Karpas-422 (cell line): ENCODE data around the gene RFX8. TPM values are rescaled to one million over a fixed set of nuclear protein-coding genes. Genes with fewer than 3 reads are reported as not detected.

Experiments used
- DNase-seq: peaks from one replicate; pipeline ENCODE4 v3.0.0-alpha.2; 2015
- H2AFZ ChIP-seq: fragments of 200-600 bp; sonication (generic); 2 replicates; pipeline ENCODE4 v1.6.1; 2014; ENCODE audit warnings: antibody characterized with exemption, low read length, mixed read lengths
- H3K27ac ChIP-seq: fragments of 200-600 bp; sonication (generic); 2 replicates; pipeline ENCODE4 v1.5.1; 2014; ENCODE audit warnings: mild to moderate bottlenecking, low read length, moderate library complexity
- H3K27me3 ChIP-seq: fragments of 200-600 bp; sonication (generic); 2 replicates; pipeline ENCODE4 v1.6.1; 2014; ENCODE audit warnings: low read length, mixed read lengths
- H3K36me3 ChIP-seq: fragments of 200-600 bp; sonication (generic); 2 replicates; pipeline ENCODE4 v1.6.1; 2014; ENCODE audit warnings: low read length, mixed read lengths; ENCODE audit not compliant: insufficient read depth
- H3K4me1 ChIP-seq: fragments of 200-600 bp; sonication (generic); 2 replicates; pipeline ENCODE4 v1.6.1; 2014; ENCODE audit warnings: mild to moderate bottlenecking, low read length, mixed read lengths
- H3K4me2 ChIP-seq: fragments of 200-600 bp; sonication (generic); 2 replicates; pipeline ENCODE4 v1.6.1; 2014; ENCODE audit warnings: low read length, low read depth, mild to moderate bottlenecking; ENCODE audit not compliant: poor library complexity, severe bottlenecking
- H3K4me3 ChIP-seq: fragments of 200-600 bp; sonication (generic); 2 replicates; pipeline ENCODE4 v1.5.1; 2014; ENCODE audit warnings: mild to moderate bottlenecking, antibody characterized with exemption, low read length, mixed read lengths
- H3K79me2 ChIP-seq: fragments of 200-600 bp; sonication (generic); 2 replicates; pipeline ENCODE4 v1.6.1; 2014; ENCODE audit warnings: mild to moderate bottlenecking, low read length, mixed read lengths
- H3K9ac ChIP-seq: fragments of 200-600 bp; sonication (generic); 2 replicates; pipeline ENCODE4 v1.6.0; 2014; ENCODE audit warnings: low read length
- H3K9me2 ChIP-seq: fragments of 200-600 bp; sonication (generic), shearing (Covaris generic); replicated peaks from 2 replicates; pipeline ENCODE4 v1.6.0; 2014; ENCODE audit warnings: mild to moderate bottlenecking, low read length, moderate library complexity; ENCODE audit not compliant: insufficient read depth
- H3K9me3 ChIP-seq: fragments of 300-700, 200-600 bp; sonication (generic); 2 replicates; pipeline ENCODE4 v1.6.1; 2014; ENCODE audit warnings: low read length, mixed read lengths
- H4K20me1 ChIP-seq: fragments of 200-600 bp; sonication (generic); 2 replicates; pipeline ENCODE4 v1.6.1; 2014; ENCODE audit warnings: mild to moderate bottlenecking, antibody characterized with exemption, low read length, low read depth; ENCODE audit not compliant: insufficient read depth
- total RNA-seq: library from RNA; depleted of rRNA; stranded (reverse); fragments of >200 nt; shearing (Covaris generic); gene quantifications from 2 replicates; pipeline ENCODE4 v1.2.3, GENCODE V29; 2014; ENCODE audit warnings: low replicate concordance

RFX8 gene
- total RNA-seq, 1 experiment from 2014 or later: not detected

DNA sequence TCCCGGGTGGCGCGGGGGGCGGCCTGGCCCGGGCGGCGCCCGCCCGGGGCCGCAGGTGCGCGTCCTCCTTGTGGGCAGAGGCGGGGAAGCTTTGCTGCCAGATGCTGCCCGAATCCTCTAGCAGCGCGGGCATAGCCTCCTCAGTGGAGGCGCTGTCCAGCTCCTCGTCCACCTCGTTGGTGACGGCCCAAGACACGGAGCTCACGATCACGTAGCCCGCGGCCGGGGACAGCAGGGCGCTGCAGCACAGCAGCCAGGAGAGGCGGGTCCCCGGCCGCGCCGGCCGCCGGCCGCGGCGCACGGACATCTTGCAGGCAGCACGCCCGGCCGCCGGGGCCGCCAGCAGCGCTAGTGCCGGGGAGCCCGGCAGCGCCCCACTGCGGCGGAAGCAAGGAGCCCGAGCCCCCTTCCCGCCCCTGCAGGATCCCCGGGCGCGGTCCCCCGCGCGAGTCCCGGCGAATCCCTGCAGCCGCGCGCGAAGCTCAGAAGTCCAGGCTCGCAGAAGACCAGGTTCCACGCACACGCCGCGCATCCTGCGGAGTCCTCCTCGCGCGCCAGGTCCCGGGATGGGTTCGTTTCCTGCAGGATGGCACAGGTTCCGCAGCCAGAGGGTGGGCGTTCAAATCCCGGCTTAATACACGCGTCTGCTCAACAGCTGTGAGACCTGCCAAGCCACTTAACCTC lies 87.6 kb downstream of the RFX8 start, which contains the start of gene CREG2:
Gene CREG2 (minus strand): TSS at position 353 of the 684 bp plus-strand sequence. CDS start 46 bp downstream, at position 307.
- Histone ChIP-seq H3K9me2 (no peaks in the 10 kb centered on the region), H3K9ac (no peak within 1 kb of the TSS), H3K27me3 (no peaks in the 10 kb centered on the region), H3K4me1 (no peaks in the 10 kb centered on the region), H3K4me3 (no peak within 1 kb of the TSS), H3K79me2 (no peaks in the 10 kb centered on the region), H2AFZ (no peak within 1 kb of the TSS), H3K27ac (no peak within 1 kb of the TSS), H4K20me1 (no peaks in the 10 kb centered on the region), H3K36me3 (no peaks in the 10 kb centered on the region), H3K9me3 (no peaks in the 10 kb centered on the region), H3K4me2 (no peak within 1 kb of the TSS)
- no peak for DNase-seq

DNA sequence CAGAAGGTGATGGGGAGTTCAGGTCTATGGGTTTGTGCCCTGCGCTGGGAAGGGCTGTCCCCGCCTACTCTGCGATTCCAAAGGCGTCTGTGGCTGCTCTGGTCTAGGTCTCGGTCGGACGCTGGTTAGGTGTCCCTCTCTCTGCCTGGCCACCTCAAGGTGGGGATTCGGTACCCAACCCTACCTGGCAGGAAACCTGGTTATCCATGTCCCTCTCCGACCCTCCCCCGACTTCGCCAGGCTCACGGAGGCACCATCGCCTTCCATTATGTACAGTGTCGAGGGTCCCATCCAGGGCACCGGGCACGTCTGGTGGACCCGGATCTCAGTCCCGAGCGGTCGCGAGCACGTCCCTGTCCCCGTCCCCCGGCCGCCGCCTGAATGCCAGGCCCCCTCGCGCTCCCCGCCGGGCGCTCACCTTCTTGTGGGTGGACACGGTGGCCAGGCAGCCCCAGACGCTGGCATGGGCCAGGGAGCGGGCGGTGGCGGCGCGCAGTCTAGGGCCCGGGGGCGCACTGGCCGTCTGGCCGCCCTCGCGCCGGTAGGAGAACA lies 88.2 kb downstream of the RFX8 start:
- Histone ChIP-seq H3K27ac (no peak overlapping the region), H4K20me1 (no peaks in the 10 kb centered on the region), H3K4me1 (no peaks in the 10 kb centered on the region), H3K9me3 (no peaks in the 10 kb centered on the region), H3K4me3 (no peak overlapping the region), H3K4me2 (no peak overlapping the region), H3K9me2 (no peaks in the 10 kb centered on the region), H3K79me2 (no peaks in the 10 kb centered on the region), H3K9ac (no peak overlapping the region), H3K36me3 (no peaks in the 10 kb centered on the region), H2AFZ (no peak overlapping the region), H3K27me3 (no peaks in the 10 kb centered on the region)
- no peak for DNase-seq

DNA sequence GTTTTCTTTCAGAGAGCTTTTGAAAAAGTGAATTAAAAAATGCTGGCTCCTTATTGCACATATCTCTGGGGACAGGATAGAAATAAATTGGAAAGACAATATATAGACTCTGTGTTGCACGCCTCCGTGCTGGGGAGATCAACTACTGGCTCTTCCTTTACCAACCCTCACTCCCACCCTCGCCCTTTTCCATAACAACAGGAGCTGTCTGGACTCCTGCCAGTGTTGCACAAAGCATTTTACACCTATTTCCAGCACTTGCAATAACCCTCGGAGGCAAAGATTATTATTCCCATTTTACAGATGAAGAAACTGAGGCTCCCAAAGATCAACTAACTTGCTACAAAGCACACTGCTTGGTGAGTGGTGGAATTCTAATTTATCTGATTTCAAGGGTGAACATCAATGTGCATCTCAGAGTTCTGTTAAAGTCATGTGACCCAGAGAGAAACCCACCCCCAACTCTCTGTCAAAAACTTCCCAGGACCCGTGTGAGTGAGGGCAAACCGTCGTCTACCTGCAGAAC lies 91.8 kb downstream of the RFX8 start:
- Histone ChIP-seq H3K4me1 (no peaks in the 10 kb centered on the region), H4K20me1 (no peaks in the 10 kb centered on the region), H3K9me2 (no peaks in the 10 kb centered on the region), H3K9ac (no peak overlapping the region), H3K36me3 (no peaks in the 10 kb centered on the region), H3K79me2 (no peaks in the 10 kb centered on the region), H3K4me2 (no peak overlapping the region), H3K4me3 (no peak overlapping the region), H3K27ac (no peak overlapping the region), H3K27me3 (no peaks in the 10 kb centered on the region), H3K9me3 (no peaks in the 10 kb centered on the region), H2AFZ (no peak overlapping the region)
- DNase-seq: no peak

DNA sequence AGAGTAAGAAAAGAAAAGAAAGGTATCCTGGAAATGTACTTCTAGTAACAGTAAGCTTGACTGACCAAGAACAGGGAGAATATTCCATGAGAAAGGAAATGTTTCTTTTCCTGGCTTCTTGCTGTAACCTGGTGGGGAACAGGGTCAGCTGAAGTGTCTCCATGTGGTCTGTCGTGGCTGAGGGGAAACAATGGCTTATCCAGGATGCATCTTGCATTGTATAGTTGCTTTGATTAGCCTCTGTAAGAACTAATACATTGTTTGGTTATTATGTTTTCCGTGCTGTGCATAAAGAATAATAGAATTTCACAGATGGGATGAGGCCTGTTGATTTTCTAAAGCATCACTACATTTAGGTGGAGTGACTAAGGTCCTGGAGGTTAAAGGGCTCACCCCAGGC lies 92.5 kb downstream of the RFX8 start:
- no peaks in the 10 kb centered on the region for H4K20me1 ChIP-seq
- H3K27ac ChIP-seq: no peak overlapping the region
- DNase-seq: no peak
- H2AFZ ChIP-seq: no peak overlapping the region
- H3K27me3 ChIP-seq: no peaks in the 10 kb centered on the region
- no peak overlapping the region for H3K4me3 ChIP-seq
- H3K4me1 ChIP-seq: no peaks in the 10 kb centered on the region
- no peaks in the 10 kb centered on the region for H3K9me3 ChIP-seq
- H3K9ac ChIP-seq: no peak overlapping the region
- no peak overlapping the region for H3K4me2 ChIP-seq
- H3K36me3 ChIP-seq: no peaks in the 10 kb centered on the region
- H3K9me2 ChIP-seq: no peaks in the 10 kb centered on the region
- no peaks in the 10 kb centered on the region for H3K79me2 ChIP-seq

DNA sequence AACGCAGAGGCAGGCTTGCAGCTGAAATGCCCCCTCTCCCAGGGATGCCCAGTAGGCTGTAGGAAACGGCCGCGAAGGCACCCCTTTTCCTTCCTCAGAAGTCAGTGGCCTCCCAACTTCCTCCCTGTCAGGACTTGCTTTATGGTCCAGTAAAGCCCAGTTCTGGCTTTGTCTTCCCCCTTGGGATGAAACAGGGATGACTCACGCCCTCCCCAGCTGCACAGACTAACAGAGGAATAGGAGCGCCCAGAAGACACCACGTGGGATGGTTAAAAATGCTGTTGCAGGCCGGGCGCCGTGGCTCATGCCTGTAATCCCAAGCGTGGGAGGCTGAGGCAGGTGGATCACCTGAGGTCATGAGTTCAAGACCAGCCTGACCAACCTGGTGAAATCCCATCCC lies 94.5 kb downstream of the RFX8 start:
- no peak for DNase-seq
- no peaks in the 10 kb centered on the region for H4K20me1 ChIP-seq
- no peaks in the 10 kb centered on the region for H3K27me3 ChIP-seq
- H3K36me3 ChIP-seq: no peaks in the 10 kb centered on the region
- no peak overlapping the region for H2AFZ ChIP-seq
- no peaks in the 10 kb centered on the region for H3K79me2 ChIP-seq
- no peak overlapping the region for H3K9ac ChIP-seq
- no peaks in the 10 kb centered on the region for H3K9me3 ChIP-seq
- no peak overlapping the region for H3K27ac ChIP-seq
- H3K4me1 ChIP-seq: no peaks in the 10 kb centered on the region
- H3K9me2 ChIP-seq: no peaks in the 10 kb centered on the region
- H3K4me2 ChIP-seq: no peak overlapping the region
- H3K4me3 ChIP-seq: no peak overlapping the region

DNA sequence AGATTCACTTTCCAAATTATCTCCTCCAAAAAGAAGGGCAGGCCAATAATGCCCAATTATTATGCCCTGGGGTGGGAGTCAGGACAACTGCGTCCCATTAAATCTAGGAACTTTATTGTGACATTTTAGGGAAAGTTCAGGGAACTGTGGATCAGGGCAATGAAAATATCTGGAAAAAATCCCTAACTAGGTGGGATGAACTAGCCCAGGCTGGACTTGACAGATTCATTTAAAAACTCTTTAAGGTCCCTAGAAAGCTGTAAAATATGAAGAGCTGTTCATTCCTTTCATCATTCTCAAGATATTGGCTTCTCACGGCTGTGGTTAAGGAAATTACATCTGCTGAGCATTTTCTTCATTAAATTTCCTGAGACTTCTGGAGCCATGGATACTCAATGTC lies 95.8 kb downstream of the RFX8 start:
- Histone ChIP-seq H2AFZ (no peak overlapping the region), H3K4me3 (no peak overlapping the region), H3K79me2 (no peaks in the 10 kb centered on the region), H3K27ac (no peak overlapping the region), H3K9ac (no peak overlapping the region), H4K20me1 (no peaks in the 10 kb centered on the region), H3K9me3 (no peaks in the 10 kb centered on the region), H3K4me2 (no peak overlapping the region), H3K9me2 (no peaks in the 10 kb centered on the region), H3K4me1 (no peaks in the 10 kb centered on the region), H3K36me3 (no peaks in the 10 kb centered on the region), H3K27me3 (no peaks in the 10 kb centered on the region)
- no peak for DNase-seq

DNA sequence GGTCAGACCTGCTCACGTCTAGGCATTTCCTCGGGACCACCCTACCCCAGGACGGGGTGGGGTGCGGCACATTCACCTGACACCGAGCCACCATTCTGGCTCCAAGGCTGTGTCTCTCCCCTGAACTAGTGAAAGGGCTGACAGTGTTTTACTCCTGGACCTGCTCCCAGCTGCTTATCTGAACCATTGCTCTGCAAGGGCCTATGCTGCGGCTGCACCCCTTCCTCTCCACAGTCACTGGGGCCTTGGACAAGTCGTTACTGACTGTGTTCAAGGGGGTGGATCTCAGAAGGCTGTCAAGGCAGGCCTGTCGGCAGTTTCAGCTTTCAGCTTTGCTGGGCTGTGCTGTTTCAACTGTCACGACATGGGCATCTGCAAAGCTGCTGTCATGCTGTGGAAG lies 99.3 kb downstream of the RFX8 start:
- H4K20me1 ChIP-seq: no peaks in the 10 kb centered on the region
- no peaks in the 10 kb centered on the region for H3K27me3 ChIP-seq
- H3K4me1 ChIP-seq: no peaks in the 10 kb centered on the region
- H3K4me3 ChIP-seq: no peak overlapping the region
- DNase-seq: no peak
- H3K4me2 ChIP-seq: no peak overlapping the region
- H3K27ac ChIP-seq: no peak overlapping the region
- H3K9me3 ChIP-seq: no peaks in the 10 kb centered on the region
- no peak overlapping the region for H2AFZ ChIP-seq
- H3K9ac ChIP-seq: no peak overlapping the region
- H3K36me3 ChIP-seq: no peaks in the 10 kb centered on the region
- no peaks in the 10 kb centered on the region for H3K79me2 ChIP-seq
- H3K9me2 ChIP-seq: no peaks in the 10 kb centered on the region

DNA sequence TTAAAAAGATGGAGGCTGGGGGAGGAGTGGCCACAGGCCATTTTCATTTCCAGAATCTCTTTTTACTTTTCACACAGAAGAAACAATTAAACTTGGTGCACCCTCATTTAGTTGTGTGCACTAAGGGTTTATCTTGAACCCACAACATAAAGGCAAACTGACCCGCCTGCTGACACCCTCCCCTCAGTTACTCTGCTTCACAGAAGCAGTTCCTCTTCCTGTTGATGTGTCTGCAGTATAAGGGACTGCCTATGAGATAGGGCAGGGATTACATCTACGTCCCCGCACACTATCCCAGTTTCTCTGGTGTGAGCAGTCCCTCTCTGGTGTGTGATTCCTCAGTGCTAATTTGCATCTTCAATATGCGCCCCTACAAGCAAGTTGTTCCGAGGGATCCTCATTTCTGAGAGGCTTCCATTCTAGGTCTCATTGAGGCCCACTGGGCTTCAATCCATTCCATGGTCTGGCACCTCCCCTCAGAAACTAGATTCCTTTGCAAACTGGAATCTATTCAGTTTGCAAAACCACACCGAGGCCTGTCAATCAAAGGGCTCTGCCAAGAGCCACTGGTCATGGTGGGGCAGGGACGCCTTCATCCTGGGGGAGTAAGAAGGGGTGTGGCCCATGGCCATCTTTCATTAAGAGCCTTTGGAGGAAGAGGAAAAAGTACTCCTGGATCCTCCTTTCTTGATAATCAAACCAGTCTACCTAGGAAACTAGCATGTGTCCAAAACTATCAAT lies 99.9 kb downstream of the RFX8 start:
- Histone ChIP-seq H3K9ac (no peak overlapping the region), H2AFZ (no peak overlapping the region)

More for the DNA sequence above, 99.9 kb downstream of the RFX8 start:
- Histone ChIP-seq H3K27ac (no peak overlapping the region), H3K4me1 (no peaks in the 10 kb centered on the region), H3K9me3 (no peaks in the 10 kb centered on the region), H3K4me3 (no peak overlapping the region), H3K27me3 (no peaks in the 10 kb centered on the region), H4K20me1 (no peaks in the 10 kb centered on the region), H3K4me2 (no peak overlapping the region), H3K36me3 (no peaks in the 10 kb centered on the region), H3K79me2 (no peaks in the 10 kb centered on the region), H3K9me2 (no peaks in the 10 kb centered on the region)
- no peak for DNase-seq
